HuH-7 (cell line): ENCODE data around the gene SHB.

ENCODE experiments used
- DNase-seq: peaks from one replicate; pipeline ENCODE4 v3.0.0; 2011; ENCODE audit warnings: low spot score

The SHB gene

DNA sequence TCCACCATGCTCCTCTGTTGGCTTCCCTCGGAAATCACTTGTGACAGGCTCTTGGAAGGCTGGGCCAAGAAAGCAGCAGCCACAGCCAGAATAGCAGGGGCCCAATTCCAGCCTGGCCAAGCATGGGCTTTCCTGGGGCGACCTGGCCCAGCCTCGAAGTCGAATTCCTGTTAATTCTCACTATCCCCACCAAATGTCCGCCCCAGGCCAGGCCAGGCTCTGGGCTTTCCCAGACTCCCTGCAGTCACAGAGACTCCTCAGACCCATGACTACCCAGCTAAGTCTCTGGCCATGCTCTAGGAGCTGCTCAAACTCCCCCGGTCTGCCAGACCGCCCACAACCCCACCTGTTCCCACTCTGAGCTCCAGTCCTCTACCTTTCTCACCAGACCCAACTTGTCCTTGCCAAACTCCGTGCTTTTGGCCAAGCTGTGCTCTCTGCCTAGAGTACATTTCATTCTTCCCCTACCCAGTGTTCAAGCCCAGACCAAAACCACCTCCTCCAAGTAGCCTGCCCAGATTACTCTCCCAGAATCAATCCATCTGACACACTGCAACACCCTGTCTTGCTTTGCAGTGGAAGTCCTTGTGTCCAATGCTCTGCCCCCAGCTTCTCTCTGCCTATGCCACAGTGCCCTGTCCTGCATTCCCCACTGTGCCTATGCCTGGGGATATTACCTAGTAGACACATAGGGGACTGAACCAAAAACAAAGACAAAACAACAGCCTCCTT, 26.2 kb downstream of the SHB start:
- no peak for DNase-seq

DNA sequence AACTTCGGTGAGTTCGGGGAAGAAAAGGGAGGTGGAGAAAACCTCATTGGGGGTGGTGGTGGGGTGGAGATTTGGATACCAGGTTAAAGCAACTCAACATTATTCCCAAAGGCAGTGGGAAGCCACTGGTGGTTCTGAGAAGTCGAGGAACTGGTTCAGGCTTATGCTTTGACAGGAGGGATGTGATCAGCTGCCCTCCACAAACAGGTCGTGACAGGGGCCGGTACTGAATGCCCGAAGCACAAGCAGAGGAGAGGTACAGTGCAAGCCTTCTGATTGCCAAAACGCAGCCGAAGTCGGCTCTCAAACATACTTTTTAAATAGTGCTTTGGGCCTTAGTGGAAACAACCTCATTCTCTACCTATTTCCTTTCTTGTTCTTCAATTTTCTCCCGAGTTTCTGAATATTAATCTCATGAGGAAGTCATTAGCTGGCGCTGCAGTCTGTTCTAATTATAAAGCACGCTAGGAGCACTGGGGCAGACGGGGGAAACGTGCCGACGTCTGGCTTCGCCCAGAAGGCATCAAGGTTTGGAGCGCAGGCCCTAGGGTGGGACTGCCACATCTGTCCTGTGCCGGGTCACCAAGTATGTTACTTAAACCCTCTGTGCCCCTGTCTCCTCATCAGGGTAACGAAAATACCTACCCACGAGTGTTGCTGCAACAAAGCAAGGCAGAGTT, 27.3 kb downstream of the SHB start:
- no peak for DNase-seq

GRCh38 chr9:38039907-38040682, 28.9 kb downstream of the SHB start:
- no peak for DNase-seq

DNA sequence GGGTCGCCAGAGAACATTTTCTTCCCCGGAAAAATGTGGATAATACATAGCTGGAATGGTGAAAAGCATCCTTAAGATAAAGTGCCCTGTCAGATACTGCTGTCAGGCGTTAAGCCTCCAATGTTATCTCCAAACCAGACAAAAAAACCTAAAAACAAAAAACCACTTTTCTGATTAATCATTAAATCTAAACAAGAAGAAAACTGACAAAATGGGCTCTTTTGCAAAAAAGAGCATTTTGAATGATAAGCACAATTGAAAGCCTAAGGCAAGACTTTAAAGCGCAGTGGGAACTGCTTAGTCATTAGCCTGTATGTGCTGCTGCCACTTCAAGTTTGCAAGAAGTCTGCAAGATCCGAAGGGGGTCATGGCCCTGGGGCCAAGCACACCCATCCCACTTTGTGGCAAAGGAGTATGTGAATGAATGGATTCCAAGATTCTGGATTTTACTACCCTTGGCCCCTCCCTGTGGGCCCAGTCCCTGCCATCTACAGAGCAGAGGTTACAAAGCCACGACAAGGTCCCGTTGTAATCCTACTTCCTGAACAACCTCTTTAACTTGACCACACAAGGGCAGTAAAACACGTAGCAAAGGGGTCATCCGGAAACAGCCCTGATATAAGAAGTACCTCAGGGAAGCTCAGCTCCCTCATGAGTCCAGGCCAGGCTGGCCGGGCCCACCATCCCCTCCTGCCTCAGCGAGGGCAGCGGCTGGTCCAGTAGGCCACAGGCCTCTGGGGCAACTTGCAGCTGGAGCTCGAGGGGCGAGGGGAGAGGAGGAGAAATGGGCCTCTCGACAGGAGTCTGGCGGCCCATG, 29.7 kb downstream of the SHB start:
- DNase-seq, result peak; percentile 28

- no peak for DNase-seq
Observed at GRCh38 chr9:38038307-38039089, 30.5 kb downstream of the SHB start.

DNA sequence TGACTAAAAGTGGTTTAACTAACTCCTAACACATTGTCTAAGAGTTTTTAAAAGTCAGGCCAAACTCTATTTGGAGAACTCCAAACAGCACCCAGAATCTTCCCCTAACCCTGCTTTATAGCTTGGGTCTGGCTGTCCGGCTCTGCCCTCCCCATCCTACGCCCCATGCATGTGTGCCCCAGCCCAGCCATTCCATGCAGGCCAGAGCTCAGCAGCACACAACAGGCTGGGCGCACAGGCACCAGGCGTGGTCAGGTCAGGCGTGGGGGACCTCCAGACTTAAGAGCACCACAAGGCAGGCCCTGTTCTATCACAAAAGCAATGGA, 31.1 kb downstream of the SHB start:
- no peak for DNase-seq

- no peak for DNase-seq
Observed at GRCh38 chr9:38036359-38037084, 32.5 kb downstream of the SHB start.

GRCh38 chr9:38035873-38036272, 33.2 kb downstream of the SHB start:
- no peak for DNase-seq

DNA sequence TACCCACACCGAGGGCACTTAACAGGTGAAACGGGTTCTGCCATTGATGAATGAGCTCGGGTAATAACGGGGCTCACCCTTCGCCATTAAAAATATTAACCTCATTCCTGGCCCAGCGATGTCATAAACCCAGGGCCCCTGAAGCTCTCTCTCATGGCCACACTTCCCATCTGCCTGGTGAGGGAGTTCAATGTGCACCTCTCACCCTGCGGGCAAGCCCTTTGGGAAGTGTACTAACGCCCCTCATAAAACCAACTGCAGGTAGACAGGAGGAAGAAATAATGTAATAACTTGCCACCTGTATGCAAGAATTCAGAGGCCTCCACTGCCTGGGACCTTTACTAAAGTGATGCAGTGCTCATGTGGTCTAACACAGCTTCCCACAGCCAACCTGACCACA, 35.1 kb downstream of the SHB start:
- DNase-seq, result no peak

GRCh38 chr9:38032266-38033110, 36.5 kb downstream of the SHB start:
- no peak for DNase-seq

DNA sequence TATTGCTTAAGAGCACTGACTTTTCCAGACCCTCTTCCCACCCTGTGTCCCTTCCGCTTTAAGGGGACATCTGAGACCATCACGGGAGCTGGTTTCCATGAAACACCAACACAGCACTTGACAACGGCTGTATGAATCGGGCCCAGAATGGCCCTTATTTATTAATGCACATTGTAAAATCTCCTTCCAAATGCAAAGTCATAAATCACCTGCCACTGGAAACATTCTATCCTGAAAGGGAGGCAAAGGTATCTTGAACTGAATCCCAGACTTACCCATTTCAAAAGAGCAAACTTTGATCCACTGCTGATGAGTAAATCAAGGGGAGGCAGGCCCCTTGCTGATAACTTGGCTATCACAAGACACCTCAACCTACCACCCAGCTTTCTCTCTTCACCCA, 37.4 kb downstream of the SHB start:
- no peak for DNase-seq

DNA sequence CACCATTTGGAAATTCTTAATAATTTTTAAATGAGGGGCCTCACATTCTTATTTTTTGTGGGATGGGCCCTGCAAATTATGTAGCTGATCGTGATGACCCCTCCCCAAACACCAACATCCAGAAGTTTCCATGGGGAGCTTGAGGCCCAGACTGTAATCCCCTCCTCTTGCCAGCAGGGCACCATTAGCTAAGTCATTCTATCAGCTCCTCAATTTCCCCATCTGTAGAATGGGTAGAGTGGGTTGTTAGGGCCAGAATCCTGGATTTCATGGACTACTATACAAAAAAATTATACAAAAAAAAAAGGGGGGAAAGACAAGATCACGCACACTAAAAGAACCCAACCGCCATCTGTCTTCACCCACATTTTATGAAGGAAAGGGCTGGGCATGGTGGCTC, 38.4 kb downstream of the SHB start:
- DNase-seq, result no peak

DNA sequence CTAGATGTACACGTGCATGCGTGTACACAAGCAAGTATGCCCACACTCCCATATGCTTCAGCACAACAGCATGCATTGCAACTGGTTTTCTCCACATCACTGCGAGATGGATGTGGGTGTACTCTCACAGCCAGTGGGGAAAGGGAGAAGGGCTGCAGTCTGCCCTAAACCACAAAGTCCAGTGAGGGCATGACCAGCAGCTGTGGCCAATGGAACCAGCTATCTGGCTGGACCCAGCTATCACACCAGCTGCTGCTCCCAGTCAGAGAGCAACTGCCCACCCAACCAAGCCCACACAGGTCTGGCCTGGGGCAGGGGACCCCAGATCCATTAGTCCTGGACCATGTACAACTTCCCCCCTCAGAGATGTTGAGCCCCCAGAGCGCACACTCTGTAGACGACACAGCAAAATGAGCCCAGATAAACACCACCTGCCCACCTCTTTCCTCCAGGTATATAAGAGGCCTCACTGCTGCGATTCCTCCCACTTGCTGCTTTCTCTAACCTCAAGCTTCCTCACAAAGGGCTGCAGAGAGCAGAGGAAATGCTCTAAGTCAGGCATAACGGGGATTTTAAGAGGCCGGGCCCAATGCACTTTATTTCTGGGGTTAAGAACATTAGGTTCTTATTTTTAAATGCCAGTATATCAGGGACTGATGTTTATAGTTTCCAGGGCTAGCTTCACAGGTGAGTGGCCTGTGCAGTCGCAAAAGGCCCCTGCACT, 39.0 kb downstream of the SHB start:
- DNase-seq, result no peak

DNA sequence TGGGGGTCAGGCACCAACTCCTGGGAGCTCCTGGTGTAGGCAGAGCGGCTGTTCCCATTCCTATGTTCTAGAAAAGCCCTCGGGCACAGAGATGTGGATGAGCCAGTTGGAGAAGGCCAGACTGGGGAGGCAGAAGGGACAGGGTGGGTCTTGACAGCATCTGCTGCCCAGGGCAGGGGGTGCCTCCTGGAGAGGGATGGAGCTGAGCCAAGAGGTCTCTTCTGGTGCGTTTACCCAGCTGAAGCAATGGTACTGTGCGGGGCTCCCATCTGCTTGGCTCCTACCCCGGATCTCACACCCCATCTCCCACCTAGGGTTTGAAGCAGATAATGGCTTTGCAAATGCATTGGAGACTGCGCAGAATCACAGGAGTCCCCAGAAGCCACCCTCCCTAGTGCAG, 41.3 kb downstream of the SHB start:
- no peak for DNase-seq

DNA sequence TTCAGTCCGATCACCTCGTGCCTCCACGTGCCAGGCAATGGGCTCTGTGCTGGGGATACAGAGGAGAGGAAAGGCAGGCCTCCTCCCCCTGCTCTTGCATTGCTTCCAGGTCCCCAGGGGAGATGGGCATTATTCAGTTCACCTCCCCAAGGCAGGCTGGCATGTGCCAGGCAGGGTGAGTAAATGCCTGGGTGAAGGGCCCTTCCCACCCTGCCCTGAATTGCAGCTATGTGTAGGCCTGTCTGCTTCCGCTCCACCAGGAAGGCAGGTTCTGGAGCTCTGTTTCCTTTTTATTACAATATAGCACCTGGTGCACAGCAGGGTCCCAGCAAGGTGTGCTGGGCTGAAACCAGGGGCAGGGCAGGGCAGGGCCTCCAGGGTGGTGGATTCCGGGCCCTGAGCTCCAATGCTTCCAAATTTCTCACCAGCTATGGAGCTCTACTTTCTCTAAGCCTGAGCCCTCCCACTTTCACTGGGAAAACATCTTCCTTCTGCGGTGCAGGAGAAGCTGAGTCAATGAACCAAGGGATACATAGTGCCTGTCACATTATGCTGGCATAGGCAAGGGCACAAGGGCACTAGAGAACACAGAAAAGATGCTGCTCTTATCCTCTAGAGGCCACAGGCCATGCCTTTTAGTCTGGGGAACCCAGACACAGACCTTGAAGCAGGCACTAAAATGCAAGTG, 42.0 kb downstream of the SHB start:
- DNase-seq, result no peak

GRCh38 chr9:38026021-38026809, 42.8 kb downstream of the SHB start:
- DNase-seq, result no peak

- DNase-seq, result no peak
Observed at GRCh38 chr9:38025166-38025565, 43.9 kb downstream of the SHB start.
